Thyroid gland (tissue), 4 donors: ENCODE data around the gene IGIP. TPM values are rescaled to one million over a fixed set of nuclear protein-coding genes. Genes with fewer than 3 reads are reported as not detected.

Experiments
- DNase-seq, 2 donors: peaks; one replicate each; pipeline ENCODE4 v3.0.0-alpha.2; 2019
- H3K27ac ChIP-seq, 3 donors: fragments of 200-600 bp; sonication (generic); 1 replicate in 2 of 3; 2 replicates in 1 of 3; pipeline ENCODE4 v1.5.1; 2016 to 2019; ENCODE audit warnings: mild to moderate bottlenecking in 1 of 3, moderate library complexity in 1 of 3
- H3K27me3 ChIP-seq: fragments of 200-600 bp; sonication (generic); one replicate; pipeline ENCODE4 v1.5.1; 2019
- H3K36me3 ChIP-seq, 2 donors: fragments of 200-600 bp; sonication (generic); one replicate each; pipeline ENCODE4 v1.5.1; 2016 to 2019
- H3K4me1 ChIP-seq, 2 donors: fragments of 200-600 bp; sonication (generic); one replicate each; pipeline ENCODE4 v1.5.1; 2017 to 2019
- H3K4me3 ChIP-seq, 3 donors: fragments of 200-600 bp; sonication (generic); replicated peaks in 1 of 3; 1 replicate in 2 of 3; 2 replicates in 1 of 3; pipeline ENCODE4 v1.5.1; 2016; ENCODE audit warnings: mild to moderate bottlenecking in 1 of 3
- H3K9me3 ChIP-seq: fragments of 200-600 bp; sonication (generic); one replicate; pipeline ENCODE4 v1.5.1; 2017
- POLR2A ChIP-seq, 2 donors: fragments of 450-650 bp; IDR thresholded peaks; one replicate each; pipeline ENCODE4 v1.6.1; 2017; ENCODE audit warnings: antibody characterized with exemption in 2 of 2, mild to moderate bottlenecking in 2 of 2, moderate library complexity in 1 of 2
- WGBS, 2 donors: methylation state at CpG; one replicate each; pipeline ENCODE4 v1.1.5; 2017; 5-methylcytosine and 5-hydroxymethylcytosine counted together
- intact Hi-C: fragments of 100-400 bp; cut with DNase I; formaldehyde crosslinking; loops from one replicate; pipeline ENCODE4 v1.15.1; 2023
- total RNA-seq, 4 donors: library from RNA; depleted of rRNA; stranded (reverse); fragments of >200 nt; gene quantifications; one replicate each; pipeline ENCODE4 v1.2.3, GENCODE V29; 2016
- TF ChIP-seq, protein P1 (sequence below), 6 experiments: fragments of 200-600 bp in 3 of 6; fragments of 450-650 bp in 3 of 6; sonication (generic) in 3 of 6; IDR thresholded peaks; one replicate each; pipeline ENCODE4 v1.5.1; 2016 to 2019; ENCODE audit warnings: antibody characterized with exemption in 6 of 6, mild to moderate bottlenecking in 2 of 6, inconsistent platforms in 1 of 6, moderate library complexity in 1 of 6

Gene IGIP
- total RNA-seq, 4 donors from 2014 or later, result 25.1 to 41.3 (median 28.6) TPM

DNA sequence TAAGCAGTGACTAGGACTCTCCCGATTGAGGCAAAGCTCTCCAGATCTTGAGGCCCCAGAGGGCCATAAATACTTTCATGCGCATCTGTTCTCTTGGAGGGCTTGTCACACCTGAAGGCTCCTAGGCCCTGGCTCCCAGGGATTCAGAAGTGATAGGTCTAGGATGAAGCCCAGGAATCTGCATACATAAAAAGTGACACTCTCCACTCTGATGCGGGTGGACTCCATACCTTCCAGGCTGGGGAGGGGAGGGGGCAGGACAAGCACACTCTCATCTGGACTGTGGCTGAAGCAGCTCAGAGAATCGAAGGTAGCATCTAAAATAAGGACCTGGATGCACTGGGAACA, 40.2 kb downstream of the IGIP start:
- no peak overlapping the region for H3K27ac ChIP-seq
- no peaks in the 10 kb centered on the region for H3K36me3 ChIP-seq
- H3K27me3 ChIP-seq, result no peaks in the 10 kb centered on the region
- TF ChIP-seq POLR2A (IDR thresholded peaks at IDR 0.05), result no peak
- TF ChIP-seq, protein P1, sequence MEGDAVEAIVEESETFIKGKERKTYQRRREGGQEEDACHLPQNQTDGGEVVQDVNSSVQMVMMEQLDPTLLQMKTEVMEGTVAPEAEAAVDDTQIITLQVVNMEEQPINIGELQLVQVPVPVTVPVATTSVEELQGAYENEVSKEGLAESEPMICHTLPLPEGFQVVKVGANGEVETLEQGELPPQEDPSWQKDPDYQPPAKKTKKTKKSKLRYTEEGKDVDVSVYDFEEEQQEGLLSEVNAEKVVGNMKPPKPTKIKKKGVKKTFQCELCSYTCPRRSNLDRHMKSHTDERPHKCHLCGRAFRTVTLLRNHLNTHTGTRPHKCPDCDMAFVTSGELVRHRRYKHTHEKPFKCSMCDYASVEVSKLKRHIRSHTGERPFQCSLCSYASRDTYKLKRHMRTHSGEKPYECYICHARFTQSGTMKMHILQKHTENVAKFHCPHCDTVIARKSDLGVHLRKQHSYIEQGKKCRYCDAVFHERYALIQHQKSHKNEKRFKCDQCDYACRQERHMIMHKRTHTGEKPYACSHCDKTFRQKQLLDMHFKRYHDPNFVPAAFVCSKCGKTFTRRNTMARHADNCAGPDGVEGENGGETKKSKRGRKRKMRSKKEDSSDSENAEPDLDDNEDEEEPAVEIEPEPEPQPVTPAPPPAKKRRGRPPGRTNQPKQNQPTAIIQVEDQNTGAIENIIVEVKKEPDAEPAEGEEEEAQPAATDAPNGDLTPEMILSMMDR (IDR thresholded peaks at IDR 0.05), result no peak
- H3K9me3 ChIP-seq, result no peaks in the 10 kb centered on the region
- 58 to 60% methylated on average over 4 of the region's 4 CpGs for WGBS, 2 donors
- DNase-seq, result no peak
- peaks cover 6 to 7% of the 10 kb centered on the region in 2 donors for H3K4me1 ChIP-seq
- intact Hi-C loops, result loop anchor here (10.0 kb wide), 2 partner anchors 69 to 189 kb away; no protein-coding TSS in a partner anchor
- no peak overlapping the region for H3K4me3 ChIP-seq

DNA sequence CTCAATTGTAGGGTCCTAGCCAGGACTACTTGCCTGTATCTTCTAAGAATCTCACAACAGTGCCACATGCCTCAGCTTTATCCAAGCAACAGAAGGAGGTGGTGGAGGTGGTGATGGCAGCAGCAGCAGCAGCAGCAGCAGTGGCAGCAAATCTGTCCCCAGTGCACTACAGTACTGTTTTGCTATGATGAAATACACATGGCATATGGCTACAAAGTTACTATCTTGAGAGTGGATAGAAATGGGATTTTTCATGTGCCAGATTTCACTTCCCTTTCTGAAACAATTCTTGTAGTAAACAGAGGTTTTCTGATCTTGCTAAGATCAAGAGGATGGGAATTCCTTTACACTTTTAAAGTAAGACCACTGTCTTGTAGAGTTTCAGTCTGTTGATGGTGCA, 41.2 kb downstream of the IGIP start:
- intact Hi-C loops, result loop anchor here (10.0 kb wide), 2 partner anchors 68 to 188 kb away; no protein-coding TSS in a partner anchor
- Histone ChIP-seq H3K4me3 (no peak overlapping the region), H3K9me3 (no peaks in the 10 kb centered on the region), H3K27ac (no peak overlapping the region), H3K27me3 (no peaks in the 10 kb centered on the region), H3K4me1 (peaks cover 6 to 7% of the 10 kb centered on the region in 2 donors), H3K36me3 (no peaks in the 10 kb centered on the region)
- TF ChIP-seq, protein P1 (IDR thresholded peaks at IDR 0.05), result no peak
- no peak for TF ChIP-seq POLR2A (IDR thresholded peaks at IDR 0.05)
- DNase-seq, result no peak

DNA sequence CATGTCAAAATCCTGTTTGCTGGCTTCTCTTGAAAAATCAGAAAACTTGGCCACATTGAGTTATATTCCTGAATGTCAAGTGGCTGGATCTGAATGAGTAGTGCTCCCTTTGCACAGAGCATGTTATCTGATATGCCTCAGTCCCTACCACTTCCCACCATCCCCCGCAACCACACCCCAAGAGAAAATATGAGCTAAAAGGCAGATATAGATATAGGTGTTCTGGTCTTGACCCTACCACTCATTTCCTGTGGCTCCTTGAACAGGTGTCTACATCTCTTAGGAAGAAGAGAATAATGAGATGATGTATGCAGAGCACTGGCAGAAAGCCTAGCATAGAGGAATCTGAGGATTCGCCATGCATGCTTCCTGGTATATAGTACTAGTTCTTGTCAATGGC, 42.6 kb downstream of the IGIP start:
- no peak for TF ChIP-seq POLR2A (IDR thresholded peaks at IDR 0.05)
- TF ChIP-seq, protein P1 (IDR thresholded peaks at IDR 0.05), result no peak
- Histone ChIP-seq H3K4me3 (no peak overlapping the region), H3K36me3 (no peaks in the 10 kb centered on the region), H3K4me1 (peaks cover 6 to 7% of the 10 kb centered on the region in 2 donors), H3K27me3 (no peaks in the 10 kb centered on the region), H3K9me3 (no peaks in the 10 kb centered on the region), H3K27ac (no peak overlapping the region)
- intact Hi-C loops, result loop anchor here (10.0 kb wide), 2 partner anchors 66 to 186 kb away; no protein-coding TSS in a partner anchor
- 97 to 98% methylated on average over 2 of the region's 2 CpGs for WGBS, 2 donors
- DNase-seq, result no peak

DNA sequence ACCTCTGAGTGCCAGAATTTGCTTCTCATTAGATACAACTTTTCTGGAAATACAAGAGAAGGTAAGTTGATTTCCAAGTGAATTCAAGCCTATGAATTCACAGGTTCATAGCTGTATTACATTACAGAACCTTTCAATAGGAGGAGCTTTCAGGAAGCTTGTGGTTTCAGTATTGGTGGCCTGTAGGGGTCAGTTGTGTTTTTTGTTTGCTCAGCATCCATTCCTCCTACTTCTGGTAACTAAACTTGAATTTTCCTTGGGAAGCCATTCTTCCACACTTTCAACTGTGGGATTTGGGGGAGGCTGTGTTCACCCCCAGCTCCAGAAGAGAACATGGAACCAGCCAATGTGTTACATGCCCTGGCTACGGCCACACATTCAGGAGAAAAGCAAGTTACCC, 43.7 kb downstream of the IGIP start:
- WGBS, 2 donors, result 83 to 88% methylated on average over 1 of the region's 1 CpG
- H3K4me3 ChIP-seq, result no peak overlapping the region
- TF ChIP-seq POLR2A (IDR thresholded peaks at IDR 0.05), result no peak
- TF ChIP-seq, protein P1 (IDR thresholded peaks at IDR 0.05), result no peak
- H3K27me3 ChIP-seq, result no peaks in the 10 kb centered on the region
- no peaks in the 10 kb centered on the region for H3K36me3 ChIP-seq
- no peaks in the 10 kb centered on the region for H3K9me3 ChIP-seq
- no peak overlapping the region for H3K27ac ChIP-seq
- peaks cover 8 to 9% of the 10 kb centered on the region in 2 donors for H3K4me1 ChIP-seq
- no peak for DNase-seq
- intact Hi-C loops, result loop anchor here (10.0 kb wide), 2 partner anchors 65 to 185 kb away; no protein-coding TSS in a partner anchor

DNA sequence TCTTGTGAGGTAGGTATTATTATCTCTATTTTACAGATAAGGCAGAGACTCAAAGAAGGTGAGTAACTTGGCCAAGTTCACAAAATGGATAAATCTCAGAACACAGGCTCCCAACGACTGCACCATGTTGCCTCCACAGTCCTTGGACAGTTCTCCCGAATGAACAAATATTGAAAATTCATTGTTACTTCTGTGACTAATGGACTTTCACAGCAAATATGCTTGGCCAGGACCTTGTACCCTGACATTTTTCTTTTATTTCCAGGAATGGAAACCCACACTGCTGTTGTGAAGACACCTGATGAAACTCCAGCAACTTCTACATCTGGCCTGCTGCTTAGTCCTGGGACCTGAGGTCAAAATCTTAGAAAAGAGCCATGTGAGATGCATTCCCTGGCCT, 46.7 kb downstream of the IGIP start:
- TF ChIP-seq, protein P1 (IDR thresholded peaks at IDR 0.05), result no peak
- no peak for TF ChIP-seq POLR2A (IDR thresholded peaks at IDR 0.05)
- intact Hi-C loops, result no loop called here
- WGBS, 2 donors, result 88 to 95% methylated on average over 2 of the region's 2 CpGs
- Histone ChIP-seq H3K27me3 (no peaks in the 10 kb centered on the region), H3K9me3 (no peaks in the 10 kb centered on the region), H3K4me3 (no peak overlapping the region), H3K4me1 (peaks cover 18 to 19% of the 10 kb centered on the region in 2 donors), H3K36me3 (no peaks in the 10 kb centered on the region), H3K27ac (no peak overlapping the region)
- no peak for DNase-seq
